Adrenal gland (tissue), 5 donors: ENCODE measurements around the gene RYR3.

Source experiments
- CTCF ChIP-seq, 6 experiments: fragments of 450-650 bp in 4 of 6; fragments of 200-600 bp in 2 of 6; sonication (generic) in 1 of 6; IDR thresholded peaks; 1 replicate in 5 of 6; 2 replicates in 1 of 6; pipeline versions ENCODE4 v1.5.1 to v1.8.0; 2016 to 2021; ENCODE audit warnings: antibody characterized with exemption in 6 of 6, mild to moderate bottlenecking in 2 of 6, moderate library complexity in 1 of 6
- POLR2A ChIP-seq, 2 donors: fragments of 450-650 bp; IDR thresholded peaks; one replicate each; pipeline ENCODE4 v1.6.1; 2017; ENCODE audit warnings: antibody characterized with exemption in 2 of 2, mild to moderate bottlenecking in 2 of 2, moderate library complexity in 1 of 2
- donor health status: DM: no; HTN: no; CAD: no.

DNA sequence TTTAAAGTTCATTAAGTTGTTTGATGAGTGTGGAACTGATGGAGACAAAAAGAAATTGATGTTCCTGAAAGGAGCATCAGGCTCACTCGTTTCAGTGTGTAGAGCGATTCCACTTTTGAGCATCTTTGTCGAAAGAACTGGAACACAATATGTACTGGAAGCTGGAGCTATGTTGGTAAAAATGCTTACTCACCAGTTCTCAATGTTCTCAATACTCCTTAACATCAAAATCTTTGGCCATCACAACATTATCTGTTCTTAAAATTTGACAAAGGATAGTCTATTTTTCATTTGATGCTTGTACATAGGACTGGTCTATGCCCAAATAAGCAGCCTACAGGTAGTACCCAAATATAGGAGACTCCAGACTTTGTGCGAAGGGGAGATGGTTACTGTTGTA, 18.7 kb downstream of the RYR3 start:
- TF ChIP-seq CTCF (IDR thresholded peaks at IDR 0.05), result no peak
- no peak for TF ChIP-seq POLR2A (IDR thresholded peaks at IDR 0.05)
